B cell (primary cell): ENCODE data around the gene TRIP11. TPM values are rescaled to one million over a fixed set of nuclear protein-coding genes. Genes with fewer than 3 reads are reported as not detected.
A peak's percentile ranks its signal among the peaks of the same experiment; 100 is the strongest.

ENCODE experiments used
- ATAC-seq: fragments of 200-7000 bp; cut with Tn5 transposase; one replicate; pipeline ENCODE4 v1.10.0; 2021; ENCODE audit warnings: low read depth, mild to moderate bottlenecking, moderate number of reproducible peaks, moderate library complexity
- CTCF ChIA-PET: fragments of 350-600 bp; sonication (Branson Sonifier 250); formaldehyde crosslinking; loops from one replicate; lab custom pipeline; 2021; ENCODE audit warnings: antibody characterized with exemption, inconsistent platforms; lab: Charles Lee
- POLR2A ChIA-PET: fragments of 350-600 bp; sonication (Branson Sonifier 250); formaldehyde crosslinking; loops from one replicate; lab custom pipeline; 2021; ENCODE audit warnings: antibody characterized with exemption; lab: Charles Lee
- DNase-seq: peaks from one replicate; pipeline ENCODE4 v3.0.0; 2013
- H2AFZ ChIP-seq: 2 replicates; pipeline ENCODE4 v1.6.1; 2012; ENCODE audit warnings: mild to moderate bottlenecking, low read depth, low read length; ENCODE audit not compliant: insufficient read depth, poor library complexity, severe bottlenecking
- H3K27ac ChIP-seq, 2 donors: 1 replicate in 1 of 2; 2 replicates in 1 of 2; pipeline ENCODE4 v1.5.1; 2012 to 2013; ENCODE audit warnings: low read length in 2 of 2, mild to moderate bottlenecking in 2 of 2, moderate library complexity in 1 of 2
- H3K27me3 ChIP-seq, 4 experiments: fragments of 200-600 bp in 1 of 4; sonication (generic) in 1 of 4; replicated peaks in 1 of 4; 1 replicate in 2 of 4; 2 replicates in 2 of 4; pipeline versions ENCODE4 v1.6.1 to v1.7.0; 2013 to 2016; ENCODE audit warnings: low read length in 3 of 4, mild to moderate bottlenecking in 2 of 4, mixed read lengths in 1 of 4, moderate library complexity in 1 of 4; ENCODE audit not compliant: insufficient read depth in 4 of 4, control insufficient read depth in 3 of 4; ENCODE audit errors: control extremely low read depth in 1 of 4
- H3K36me3 ChIP-seq, 2 experiments: replicated peaks in 1 of 2; 1 replicate in 1 of 2; 2 replicates in 1 of 2; pipeline versions ENCODE4 v1.6.1 to v1.7.1; 2013; ENCODE audit warnings: low read length in 1 of 2; ENCODE audit not compliant: insufficient read depth in 2 of 2, control insufficient read depth in 1 of 2; ENCODE audit errors: control extremely low read depth in 1 of 2, extremely low read depth in 1 of 2
- H3K4me1 ChIP-seq, 2 donors: fragments of 200-600 bp in 1 of 2; sonication (generic) in 1 of 2; 1 replicate in 1 of 2; 2 replicates in 1 of 2; pipeline versions ENCODE4 v1.5.1 to v1.6.1; 2013 to 2017; ENCODE audit warnings: low read length in 2 of 2; ENCODE audit not compliant: control insufficient read depth in 2 of 2, insufficient read depth in 2 of 2
- H3K4me2 ChIP-seq: replicated peaks from 2 replicates; pipeline ENCODE3; 2012; ENCODE audit warnings: mild to moderate bottlenecking, low read depth, low read length; ENCODE audit not compliant: poor library complexity, severe bottlenecking
- H3K4me3 ChIP-seq, 5 experiments: fragments of 200-600 bp in 1 of 5; sonication (generic) in 1 of 5; 1 replicate in 3 of 5; 2 replicates in 2 of 5; pipeline versions ENCODE4 v1.5.1 to v1.7.0; 2011 to 2016; ENCODE audit warnings: low read length in 4 of 5, mild to moderate bottlenecking in 4 of 5, low read depth in 2 of 5, control low read depth in 1 of 5, moderate library complexity in 1 of 5; ENCODE audit not compliant: insufficient read depth in 1 of 5; ENCODE audit errors: control extremely low read depth in 1 of 5, extremely low read depth in 1 of 5
- H3K79me2 ChIP-seq: fragments of 200-600 bp; sonication (generic); one replicate; pipeline ENCODE4 v1.6.0; 2016; ENCODE audit warnings: low read length; ENCODE audit not compliant: control insufficient read depth, insufficient read depth
- H3K9ac ChIP-seq: fragments of 200-600 bp; sonication (generic); 2 replicates; pipeline ENCODE4 v1.6.1; 2017; ENCODE audit warnings: mild to moderate bottlenecking, low read length, moderate library complexity
- H3K9me3 ChIP-seq, 3 donors: one replicate each; pipeline versions ENCODE4 v1.6.1 to v1.7.1; 2013; ENCODE audit warnings: low read length in 2 of 3; ENCODE audit not compliant: control insufficient read depth in 2 of 3, insufficient read depth in 1 of 3; ENCODE audit errors: control extremely low read depth in 1 of 3
- H4K20me1 ChIP-seq: 2 replicates; pipeline ENCODE4 v1.6.0; 2012; ENCODE audit warnings: mild to moderate bottlenecking, low read length; ENCODE audit not compliant: insufficient read depth, control insufficient read depth, poor library complexity, severe bottlenecking
- H3K27ac Mint-ChIP-seq: one replicate; pipeline ENCODE4 v1.8.0; 2021; ENCODE audit warnings: mixed read lengths
- H3K27me3 Mint-ChIP-seq: one replicate; pipeline ENCODE4 v1.8.0; 2021; ENCODE audit warnings: mixed read lengths
- H3K4me1 Mint-ChIP-seq: one replicate; pipeline ENCODE4 v1.8.0; 2021; ENCODE audit warnings: mixed read lengths
- H3K4me3 Mint-ChIP-seq: one replicate; pipeline ENCODE4 v1.8.0; 2021; ENCODE audit warnings: mixed read lengths
- H3K9me3 Mint-ChIP-seq: one replicate; pipeline ENCODE4 v1.8.0; 2022; ENCODE audit warnings: mixed read lengths; ENCODE audit not compliant: insufficient read depth
- CTCF ChIP-seq: fragments of 200-600 bp; IDR thresholded peaks from one replicate; pipeline ENCODE4 v1.8.0; 2022; ENCODE audit warnings: antibody characterized with exemption, mild to moderate bottlenecking
- EZH2 ChIP-seq: IDR thresholded peaks from 2 replicates; pipeline ENCODE4 v1.6.1; 2012; ENCODE audit warnings: borderline replicate concordance, low read depth, mild to moderate bottlenecking, moderate library complexity, low read length; ENCODE audit not compliant: insufficient read depth, poor library complexity, severe bottlenecking
- WGBS: methylation state at CpG from one replicate; pipeline ENCODE4 v1.1.5; 2013; ENCODE audit warnings: missing lambda C conversion rate; ENCODE audit not compliant: insufficient coverage; 5-methylcytosine and 5-hydroxymethylcytosine counted together
- intact Hi-C: fragments of 100-400 bp; cut with micrococcal nuclease; formaldehyde crosslinking; loops from one replicate; pipeline ENCODE4 v1.10.0; 2022
- polyA plus RNA-seq: library from polyadenylated mRNA; depleted of rRNA; stranded (reverse); fragments of >200 nt; gene quantifications from 2 replicates; pipeline ENCODE4 v1.2.3, GENCODE V29; 2012
- total RNA-seq, 2 donors: library from RNA; stranded (reverse); fragments of 120-200 nt in 1 of 2; gene quantifications; 1 replicate in 1 of 2; 2 replicates in 1 of 2; pipeline versions ENCODE4 v1.2.3 to v1.2.4, GENCODE V29; 2013 to 2022

Gene TRIP11
- total and polyA plus RNA-seq, 2 donors (not counting 1 experiment from before 2014, with no cell fraction given): 6.4 to 62.2 TPM

- DNase-seq (no peak), ATAC-seq (no peak)
- Histone ChIP-seq H3K9me3 (no peaks in the 10 kb centered on the region), H2AFZ (no peak overlapping the region), H3K9ac (no peak overlapping the region), H3K4me2 (no peak overlapping the region), H3K27ac (no peak overlapping the region), H3K4me1 (peaks cover 7 to 8% of the 10 kb centered on the region in 2 donors), H3K4me3 (no peak overlapping the region), H3K27me3 (no peaks in the 10 kb centered on the region), H3K36me3 (peaks cover 6 to 21% of the 10 kb centered on the region in 2 experiments), H3K79me2 (peaks cover 59% of the 10 kb centered on the region), H4K20me1 (peaks cover 8% of the 10 kb centered on the region)
- ChIA-PET CTCF (no interaction called here), POLR2A (no interaction called here)
- Mint-ChIP-seq H3K27ac (no peak overlapping the region), H3K4me1 (peaks cover 25% of the 10 kb centered on the region), H3K4me3 (no peak overlapping the region), H3K9me3 (no peaks in the 10 kb centered on the region), H3K27me3 (no peaks in the 10 kb centered on the region)
- 93% methylated on average over 1 of the region's 1 CpG for WGBS
- intact Hi-C loops: no loop called here
- TF ChIP-seq CTCF (no peak), EZH2 (no peak)
Observed at GRCh38 chr14:92033433-92033832, 6.4 kb downstream of the TRIP11 start.

GRCh38 chr14:92026548-92027190 is 13.2 kb downstream of the TRIP11 start:
- Histone ChIP-seq H3K4me2 (no peak overlapping the region), H3K27ac (no peak overlapping the region), H4K20me1 (no peaks in the 10 kb centered on the region), H3K9ac (no peak overlapping the region), H3K9me3 (no peaks in the 10 kb centered on the region), H2AFZ (no peak overlapping the region), H3K4me3 (no peak overlapping the region), H3K4me1 (no peaks in the 10 kb centered on the region), H3K36me3 (peaks cover 12 to 42% of the 10 kb centered on the region in 2 experiments), H3K79me2 (peaks cover 31% of the 10 kb centered on the region), H3K27me3 (no peaks in the 10 kb centered on the region)
- 97% methylated on average over 7 of the region's 21 CpGs for WGBS
- Mint-ChIP-seq H3K4me1 (peaks cover 8% of the 10 kb centered on the region), H3K27ac (no peak overlapping the region), H3K27me3 (no peaks in the 10 kb centered on the region), H3K4me3 (no peak overlapping the region), H3K9me3 (no peaks in the 10 kb centered on the region)
- POLR2A ChIA-PET: no interaction called here
- CTCF ChIA-PET: no interaction called here
- no peak for TF ChIP-seq CTCF
- no peak for TF ChIP-seq EZH2
- DNase-seq (peak; percentile 19), ATAC-seq (no peak)
- intact Hi-C loops: no loop called here
